ENCODE results near the gene MARCHF3. TPM values are rescaled to one million over a fixed set of nuclear protein-coding genes. Genes with fewer than 3 reads are reported as not detected.

Gene MARCHF3
- total and polyA plus RNA-seq, 10 of the 15 experiments (the other 5 are each of a cell fraction or from before 2014, with no cell fraction given) = 3.6 to 24.1 (median 11.3) TPM

- ATAC-seq (no peak), FAIRE-seq (no peak), DNase-seq (ENCODE audit: low read depth, low spot score) (no peak)
- ChIA-PET SMC1A (ENCODE audit: uncharacterized antibody, unreplicated experiment) (interaction anchor here (0.7 to 1.2 kb wide), 5 partner anchors 13 to 295 kb away, joined by 3 to 5 read pairs (median 4); no protein-coding TSS in a partner anchor), POLR2A (no interaction called here), RAD21 (ENCODE audit: unreplicated experiment) (no interaction called here), CTCF (interaction anchor here (0.7 to 1.2 kb wide), 2 partner anchors 114 to 117 kb away, joined by 3 read pairs; no protein-coding TSS in a partner anchor)
- no peak for TF ChIP-seq SUZ12 (IDR thresholded peaks at IDR 0.05; ENCODE audit: unreplicated experiment)
- no peak for TF ChIP-seq ATF2 (IDR thresholded peaks at IDR 0.05; ENCODE audit: low read length)
- TF ChIP-seq GABPA (IDR thresholded peaks at IDR 0.05; ENCODE audit: low read depth) = no peak
- no peak for TF ChIP-seq ZNF274 (IDR thresholded peaks at IDR 0.05; ENCODE audit: insufficient read depth, insufficient read length)
- TF ChIP-seq PBX3 (IDR thresholded peaks at IDR 0.05; ENCODE audit: insufficient replicate concordance, low read depth, low read length) = no peak
- no peak for TF ChIP-seq BMI1 (IDR thresholded peaks at IDR 0.05; ENCODE audit: borderline replicate concordance)
- no peak for TF ChIP-seq PKNOX1 (IDR thresholded peaks at IDR 0.05)
- TF ChIP-seq MTA2 (IDR thresholded peaks at IDR 0.05; ENCODE audit: low read depth) = no peak
- no peak for TF ChIP-seq RELA (IDR thresholded peaks at IDR 0.05; ENCODE audit: borderline replicate concordance, partially characterized antibody)
- no peak for TF ChIP-seq HDAC2 (IDR thresholded peaks at IDR 0.05)
- TF ChIP-seq HDGF (IDR thresholded peaks at IDR 0.05) = no peak
- no peak for TF ChIP-seq CREM (IDR thresholded peaks at IDR 0.05; ENCODE audit: low read depth)
- TF ChIP-seq CHD2 (IDR thresholded peaks at IDR 0.05; ENCODE audit: borderline replicate concordance, low read depth, low read length) = no peak
- H3K27ac ChIP-seq (ENCODE audit: control insufficient read depth, insufficient read depth) = no peak overlapping the region
- H3K79me2 ChIP-seq (ENCODE audit: control insufficient read depth, insufficient read depth, low read length) = no peaks in the 10 kb centered on the region
- no peak overlapping the region for H3K4me2 ChIP-seq (ENCODE audit: control insufficient read depth, insufficient read depth)
- no peak overlapping the region for H2AFZ ChIP-seq (ENCODE audit: control insufficient read depth, low read depth, low read length)
- H3K4me1 ChIP-seq (ENCODE audit: control insufficient read depth, insufficient read depth, low read length) = no peaks in the 10 kb centered on the region
- intact Hi-C loops (cut with micrococcal nuclease; ENCODE audit: unreplicated experiment) = no loop called here
- no peak overlapping the region for H3K4me3 ChIP-seq
- H3K9me3 ChIP-seq (replicated peaks; ENCODE audit: control insufficient read depth, insufficient read depth, low read length) = no peaks in the 10 kb centered on the region
- H3K36me3 ChIP-seq (ENCODE audit: control insufficient read depth in 2 of 2, insufficient read depth in 2 of 2, low read length in 1 of 2) = no peaks in the 10 kb centered on the region
- H3K9ac ChIP-seq (ENCODE audit: control insufficient read depth, insufficient read depth, low read length) = no peak overlapping the region
- in situ Hi-C loops (cut with MboI) = no loop called here
- WGBS (ENCODE audit: insufficient coverage, insufficient replicate concordance, low lambda C conversion rate, missing lambda C conversion rate) = 71% methylated on average over 3 of the region's 3 CpGs
- no TSS peak for BruUV-seq (replicated peaks)
- H4K20me1 ChIP-seq (ENCODE audit: control insufficient read depth, insufficient read depth) = no peaks in the 10 kb centered on the region
- H3K27me3 ChIP-seq (replicated peaks in 1 of 2; ENCODE audit: control insufficient read depth in 2 of 2, insufficient read depth in 2 of 2, low read length in 1 of 2) = no peaks in the 10 kb centered on the region
Observed at GRCh38 chr5:127074466-127074865, 44.1 kb upstream of the MARCHF3 start.

Data from GM12878 (cell line).